NCI-H2029 (cell line): ENCODE measurements around the gene ADAMTS18.

Source experiments
- DNase-seq: peaks from one replicate; lab custom pipeline; 2025; lab: John Stamatoyannopoulos, UW

The ADAMTS18 gene

DNA sequence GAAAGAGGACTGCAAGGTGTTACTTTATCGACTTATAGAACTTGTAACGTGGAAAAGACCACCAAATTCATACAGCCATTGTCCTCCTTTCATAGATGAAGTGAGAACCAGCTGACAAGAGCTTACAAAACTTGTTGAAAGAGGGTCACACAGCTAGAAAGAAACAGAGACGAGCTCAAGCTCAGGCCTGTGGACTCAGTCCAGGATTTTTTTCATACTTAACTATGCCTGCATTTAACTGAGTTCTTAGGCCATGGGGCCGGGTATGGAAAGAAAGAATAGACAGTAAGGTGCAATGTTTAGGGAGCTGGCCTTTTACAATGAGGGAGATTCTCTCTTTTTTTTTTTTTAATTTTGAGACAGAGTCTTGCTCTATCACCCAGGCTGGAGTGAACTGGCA is 106.1 kb downstream of the ADAMTS18 start:
- no peak for DNase-seq

DNA sequence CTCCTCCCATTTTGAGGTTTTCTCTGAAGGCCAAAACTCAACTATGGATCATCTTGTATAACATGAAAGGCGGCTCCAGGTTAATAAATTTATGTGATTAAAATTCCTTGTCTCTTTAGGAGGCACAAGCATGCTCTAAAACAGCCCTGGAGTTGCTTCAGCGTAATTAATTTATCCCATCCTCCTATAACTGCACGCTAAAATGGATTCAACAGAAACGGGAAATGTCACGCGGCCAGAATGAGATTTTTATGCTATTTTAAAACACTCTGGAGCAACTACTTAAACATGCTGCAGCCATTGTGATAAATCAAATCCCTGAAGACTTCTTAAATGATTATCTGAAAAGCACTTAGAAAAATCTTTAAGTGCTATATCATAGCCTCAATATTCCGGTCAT is 106.6 kb downstream of the ADAMTS18 start:
- no peak for DNase-seq

DNA sequence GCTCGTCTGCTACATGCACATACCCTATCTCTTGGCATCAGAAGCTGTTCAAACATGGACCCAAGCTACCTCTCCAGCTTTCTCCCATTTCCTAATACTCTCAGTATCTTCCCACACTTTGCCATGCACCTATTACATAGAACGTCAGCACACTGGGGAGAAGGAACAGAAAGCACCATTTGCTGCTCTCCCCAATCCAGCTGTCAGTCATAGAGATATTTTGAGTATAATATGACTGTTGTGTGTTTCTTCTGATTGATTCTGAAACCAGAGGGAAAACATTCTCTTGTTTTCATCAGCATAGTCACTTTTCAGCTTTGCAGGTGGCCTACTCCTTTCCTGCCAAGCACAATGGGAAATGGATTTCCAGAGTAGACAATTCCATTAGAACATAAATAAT is 107.1 kb downstream of the ADAMTS18 start:
- DNase-seq, result no peak

DNA sequence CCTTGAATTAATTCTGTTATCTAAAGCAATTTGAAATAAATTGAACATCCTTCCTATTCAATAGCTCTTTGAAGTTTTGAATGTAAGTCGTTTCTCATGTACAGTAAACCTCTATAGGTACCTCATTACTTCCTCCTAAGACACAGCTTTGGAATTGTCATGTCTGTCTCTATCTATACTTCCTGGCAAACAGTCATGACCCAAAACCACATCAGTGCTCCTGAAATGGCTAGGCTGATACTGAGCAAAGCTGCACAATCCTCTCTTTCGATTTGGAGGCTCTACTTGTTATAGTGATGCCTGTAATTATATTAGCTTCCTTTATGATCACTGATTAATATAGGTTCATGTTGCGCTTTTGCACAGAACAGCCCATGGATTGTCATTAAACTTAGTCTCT is 110.1 kb downstream of the ADAMTS18 start:
- no peak for DNase-seq

DNA sequence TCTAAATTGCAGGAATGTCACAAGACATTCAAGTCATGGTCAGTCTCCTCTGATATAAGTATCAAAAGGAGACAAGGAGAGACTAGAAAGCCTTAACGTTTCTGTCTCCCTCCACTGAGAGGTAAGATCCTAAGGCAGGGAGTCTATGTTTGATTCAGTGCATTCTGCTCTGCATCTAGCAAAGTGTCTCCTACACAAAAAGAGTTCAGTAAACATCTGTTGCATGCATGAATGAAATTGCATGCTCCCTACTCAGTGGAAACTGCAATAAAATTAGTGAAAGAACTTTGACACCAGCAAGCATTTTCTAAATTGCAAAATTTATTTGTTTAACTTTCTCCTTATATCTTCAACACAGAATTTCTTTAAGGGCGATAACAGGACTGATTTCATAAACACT is 111.1 kb downstream of the ADAMTS18 start:
- DNase-seq, result no peak

DNA sequence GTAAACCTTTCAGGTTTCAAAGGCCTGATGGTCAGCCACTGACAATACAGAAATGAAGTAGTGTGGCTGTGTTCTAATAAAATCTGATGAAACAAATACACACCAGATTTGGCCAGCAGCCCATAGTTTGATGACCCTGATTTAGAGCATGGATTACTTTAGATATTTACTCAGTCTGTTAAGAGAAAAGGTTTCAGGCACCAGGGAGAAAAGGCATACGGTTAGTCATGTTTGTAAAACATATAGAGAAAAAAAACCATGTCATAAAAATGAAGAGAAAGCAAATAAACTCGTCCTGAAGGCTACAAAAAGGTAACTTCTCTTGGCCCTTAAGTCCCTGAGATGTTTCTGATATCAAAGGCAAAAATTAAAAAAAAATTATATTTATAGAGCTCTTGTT is 112.1 kb downstream of the ADAMTS18 start:
- DNase-seq, result peak; percentile 11

DNA sequence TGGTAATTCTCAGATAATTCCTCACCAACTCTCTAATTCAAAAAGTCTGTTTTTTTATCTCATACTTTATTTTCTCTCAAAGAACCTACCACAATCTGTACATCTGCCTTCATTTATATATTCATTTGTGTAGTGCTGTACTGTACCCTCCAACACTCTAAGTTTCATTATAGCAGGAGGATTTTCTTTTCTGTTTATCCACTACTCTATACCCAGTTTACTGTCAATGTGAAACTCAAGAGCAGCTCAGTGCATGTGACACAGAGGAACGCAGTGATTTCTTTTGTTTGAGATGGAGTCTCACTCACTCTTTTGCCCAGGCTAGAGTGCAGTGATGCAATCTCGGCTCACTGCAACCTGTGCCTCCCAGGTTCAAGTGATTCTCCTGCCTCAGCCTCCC is 117.8 kb downstream of the ADAMTS18 start:
- DNase-seq, result no peak

DNA sequence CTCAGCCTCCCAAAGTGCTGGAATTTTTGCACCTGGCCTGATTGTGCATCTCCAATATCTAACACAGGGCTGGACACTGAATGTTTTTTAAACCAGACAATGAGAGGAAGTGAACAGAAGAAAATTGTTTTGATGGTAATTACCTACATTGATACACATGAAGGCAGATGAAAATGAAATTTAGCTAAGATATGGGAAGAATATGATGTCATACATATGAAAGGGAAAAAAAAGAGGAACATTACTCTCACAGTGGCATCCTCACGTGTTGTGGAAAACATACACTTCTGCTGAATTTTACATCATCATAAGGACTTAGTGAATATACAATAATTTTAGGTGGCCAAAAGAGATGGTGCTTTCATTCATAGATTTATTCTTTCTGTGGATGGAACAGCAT is 124.0 kb downstream of the ADAMTS18 start:
- no peak for DNase-seq

DNA sequence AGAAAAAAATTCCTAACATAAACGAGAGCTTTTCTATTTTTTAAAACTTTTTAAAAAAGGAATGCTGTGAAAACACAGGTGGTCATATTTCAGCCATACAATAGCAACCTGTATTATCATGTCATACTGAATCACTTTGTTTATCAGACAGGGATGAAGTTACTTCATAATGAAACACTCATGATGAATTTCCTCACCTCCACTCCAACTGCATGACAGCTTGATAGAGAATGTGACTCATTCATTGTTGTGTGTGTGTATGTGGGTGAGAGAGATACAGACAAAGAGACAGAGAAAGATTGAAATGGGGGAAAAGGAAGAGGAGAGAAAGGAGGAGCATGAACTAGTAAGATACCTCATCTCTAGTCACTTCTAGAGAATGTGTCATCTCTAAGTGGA is 126.7 kb downstream of the ADAMTS18 start:
- peak; percentile 13 for DNase-seq

DNA sequence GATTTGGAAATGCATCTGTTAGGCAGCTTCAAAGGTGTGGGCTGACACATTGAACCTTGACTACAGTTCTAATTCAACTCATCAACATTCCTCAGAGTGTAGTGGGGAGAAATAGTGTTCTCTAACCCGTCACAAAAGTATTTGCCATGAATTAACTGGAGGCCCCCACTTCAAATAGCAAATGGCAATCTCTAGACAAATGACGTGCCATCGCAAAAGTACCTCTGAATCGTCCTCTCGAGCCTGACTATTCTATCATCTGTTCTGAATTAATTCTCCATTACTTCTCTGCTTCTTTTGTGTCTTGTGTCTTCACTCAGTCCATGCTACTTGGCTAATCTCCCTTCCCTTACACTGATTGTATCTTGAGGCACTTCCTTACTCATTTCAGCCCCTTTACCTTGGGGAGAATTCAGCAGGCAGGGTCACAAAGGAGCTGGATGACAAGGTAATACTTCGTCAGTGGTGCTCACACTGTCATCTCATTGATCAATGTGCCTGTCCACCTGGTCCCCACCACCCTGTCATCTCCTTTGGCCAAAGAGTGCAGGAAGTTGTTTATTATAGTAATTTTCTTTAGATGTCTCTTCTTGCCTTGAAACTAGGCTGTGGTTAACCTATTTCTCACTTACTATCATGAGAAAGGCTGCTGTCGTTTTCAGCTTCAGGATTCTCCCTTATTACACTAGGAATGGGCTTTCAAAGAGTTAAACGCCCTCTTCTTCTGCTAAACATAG is 127.2 kb downstream of the ADAMTS18 start:
- no peak for DNase-seq

DNA sequence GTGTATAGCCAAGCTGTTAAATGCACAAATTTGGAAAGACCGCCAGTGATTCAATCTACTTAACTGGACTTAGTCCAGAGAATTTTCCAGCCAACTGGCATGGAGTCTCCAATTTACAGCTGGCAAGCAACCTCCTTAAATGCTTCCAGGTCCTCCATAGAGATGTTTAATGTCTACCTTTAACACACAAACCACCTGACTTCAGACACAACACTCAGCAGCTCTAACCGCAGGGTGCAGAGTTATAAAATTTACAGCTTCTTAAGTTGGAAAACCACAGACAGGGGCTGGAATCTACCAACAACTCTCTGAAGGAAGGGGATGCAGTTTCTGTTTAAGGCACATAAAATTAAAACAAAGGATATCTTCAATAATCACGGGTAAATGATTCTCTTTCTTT is 128.8 kb downstream of the ADAMTS18 start:
- DNase-seq, result no peak

DNA sequence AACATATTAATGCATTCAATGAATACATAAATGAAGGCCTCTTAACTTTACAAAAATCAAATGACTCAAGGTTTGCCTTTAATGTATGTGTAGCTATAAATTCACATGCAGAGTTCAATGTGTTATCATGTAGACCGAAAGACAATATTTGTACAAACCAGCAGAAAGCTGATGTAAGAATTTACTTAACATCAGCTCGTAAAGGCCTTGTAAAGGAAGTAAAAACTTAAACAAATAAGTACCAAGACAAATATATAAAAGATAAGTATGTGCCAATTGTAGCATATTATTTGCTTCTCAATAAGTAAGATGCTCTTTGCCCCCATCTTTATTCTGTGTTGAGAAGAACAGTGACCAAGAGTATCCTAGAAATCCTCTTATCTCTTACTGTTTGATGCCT is 130.0 kb downstream of the ADAMTS18 start:
- DNase-seq, result no peak

DNA sequence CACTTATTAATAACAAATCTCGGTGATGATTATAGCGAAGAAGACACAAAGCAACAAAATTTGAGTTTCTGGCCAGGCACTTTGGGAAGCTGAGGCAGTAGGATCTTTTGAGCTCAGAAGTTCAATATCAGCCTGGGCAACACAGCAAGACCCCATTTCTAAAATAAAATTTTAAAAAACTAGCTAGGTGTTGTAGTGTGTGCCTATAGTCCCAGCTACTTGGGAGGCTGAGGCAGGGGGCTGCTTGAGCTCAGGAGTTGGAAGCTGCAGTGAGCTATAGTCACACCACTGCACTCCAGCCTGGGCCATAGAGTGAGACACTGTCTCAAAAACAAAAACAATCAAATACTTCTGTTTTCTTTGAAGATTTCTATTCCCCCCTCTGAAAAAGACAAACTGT is 130.7 kb downstream of the ADAMTS18 start:
- DNase-seq, result no peak

DNA sequence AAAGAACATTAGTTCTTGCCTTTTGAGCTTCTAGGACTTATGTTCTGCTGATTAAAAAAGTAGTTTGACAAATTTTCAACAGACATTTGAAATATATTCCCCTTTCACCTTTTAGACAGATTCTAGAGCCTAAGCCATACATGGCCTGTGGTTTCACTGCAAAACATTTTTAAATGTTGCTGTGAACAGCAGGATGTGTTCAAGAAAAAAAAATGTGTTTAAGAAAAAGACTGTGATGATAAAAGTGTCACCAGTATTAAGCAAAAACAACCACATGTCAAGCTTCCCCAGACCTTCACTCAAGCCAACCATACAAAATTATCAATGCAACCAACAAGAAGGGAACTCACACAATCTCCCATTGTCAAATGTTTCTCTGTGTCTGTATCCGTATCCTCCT is 132.2 kb downstream of the ADAMTS18 start:
- DNase-seq, result no peak

DNA sequence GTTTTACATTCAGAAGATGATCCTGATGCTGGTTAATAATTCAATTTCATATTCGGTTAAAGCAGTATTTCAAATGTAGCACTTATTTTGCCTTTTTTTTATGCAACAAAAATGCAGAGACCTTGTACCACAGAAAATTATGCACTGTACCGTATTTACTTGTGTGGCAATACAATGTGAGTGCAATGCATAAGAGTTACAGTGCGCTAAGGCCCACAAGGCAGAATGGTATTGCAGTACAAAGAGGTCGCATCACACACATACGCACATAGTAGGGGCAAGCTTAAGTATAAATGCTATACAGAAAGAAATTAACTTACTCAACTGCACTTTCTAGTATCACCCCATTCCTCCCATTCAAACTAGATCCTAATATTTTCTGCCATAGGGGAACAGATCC is 132.6 kb downstream of the ADAMTS18 start:
- no peak for DNase-seq

DNA sequence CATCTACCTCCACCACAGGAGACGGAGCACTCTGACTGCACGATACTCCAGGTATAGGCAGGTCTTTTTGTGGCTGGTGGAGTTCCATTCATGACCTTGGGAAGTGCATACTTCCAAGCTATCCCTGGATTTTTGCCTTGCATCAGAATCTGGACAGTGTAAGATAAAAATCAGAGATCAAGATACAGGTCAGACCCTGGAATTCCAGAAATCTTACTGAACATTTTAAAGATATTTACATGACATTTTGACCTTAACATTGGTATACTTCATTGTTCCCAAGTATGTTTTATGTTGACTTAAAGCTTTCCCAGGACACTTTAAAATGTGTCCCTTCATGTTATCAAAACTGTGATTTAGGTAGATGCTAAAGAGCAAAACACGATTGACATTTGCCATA is 134.6 kb downstream of the ADAMTS18 start:
- DNase-seq, result no peak

DNA sequence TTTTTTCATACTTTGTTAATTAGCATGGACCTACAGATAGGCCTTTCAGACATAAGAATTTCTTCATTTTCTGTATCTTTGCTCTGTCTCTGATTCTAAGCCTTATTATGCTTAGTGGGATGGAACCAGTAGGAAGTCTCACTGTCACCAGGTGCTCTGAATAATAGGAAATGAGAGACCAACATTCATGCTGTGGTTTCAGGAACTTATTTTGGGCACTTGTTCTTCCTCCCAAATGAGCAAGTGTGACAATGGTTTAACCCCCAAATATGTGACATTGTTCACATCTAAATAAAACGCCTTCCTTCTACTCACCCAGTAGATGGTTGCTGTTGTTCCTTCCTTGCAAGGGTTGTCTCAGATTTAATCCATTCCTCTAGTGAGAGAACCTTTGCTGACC is 135.4 kb downstream of the ADAMTS18 start:
- DNase-seq, result no peak

DNA sequence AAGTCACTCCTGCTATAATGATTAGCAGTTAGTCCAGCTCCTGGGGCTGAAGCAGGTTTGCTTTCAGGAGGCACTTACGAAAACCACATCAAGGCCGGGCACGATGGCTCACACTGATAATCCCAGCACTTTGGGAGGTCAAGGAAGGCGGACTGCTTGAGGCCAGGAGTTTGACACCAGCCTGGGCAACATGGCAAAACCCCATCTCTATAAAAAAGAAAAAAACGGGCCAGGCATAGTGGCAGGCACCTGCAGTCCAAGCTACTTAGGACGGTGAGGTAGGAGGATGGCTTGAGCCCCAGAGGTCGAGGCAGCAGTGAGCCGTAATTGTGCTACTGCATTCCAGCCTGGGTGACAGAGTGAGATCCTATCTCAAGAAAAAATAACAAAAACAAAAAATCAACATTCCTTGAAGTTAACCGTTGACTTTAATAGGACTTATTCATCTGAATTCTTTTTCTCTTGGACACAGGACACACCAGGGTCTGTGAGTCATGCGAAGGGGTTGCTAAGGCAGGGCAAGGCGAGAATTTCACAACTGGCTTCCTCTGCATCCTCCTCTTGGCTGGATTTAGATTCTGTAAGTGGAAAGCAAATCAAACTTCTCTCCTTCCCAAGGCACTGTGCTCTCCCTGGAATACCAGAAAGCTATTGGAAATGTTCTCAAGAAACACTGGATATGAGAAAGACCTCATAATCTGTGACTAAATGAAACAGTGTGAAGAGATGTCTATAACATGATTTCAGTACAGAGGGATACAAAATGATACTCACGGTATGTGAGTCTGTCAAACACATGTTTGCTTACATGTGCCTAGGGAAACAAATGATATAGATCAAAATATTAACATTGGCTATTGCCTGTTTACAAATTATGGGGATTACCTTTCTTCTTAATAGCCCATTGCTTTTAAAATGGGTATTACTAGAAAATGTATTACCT is 136.1 kb downstream of the ADAMTS18 start:
- no peak for DNase-seq

DNA sequence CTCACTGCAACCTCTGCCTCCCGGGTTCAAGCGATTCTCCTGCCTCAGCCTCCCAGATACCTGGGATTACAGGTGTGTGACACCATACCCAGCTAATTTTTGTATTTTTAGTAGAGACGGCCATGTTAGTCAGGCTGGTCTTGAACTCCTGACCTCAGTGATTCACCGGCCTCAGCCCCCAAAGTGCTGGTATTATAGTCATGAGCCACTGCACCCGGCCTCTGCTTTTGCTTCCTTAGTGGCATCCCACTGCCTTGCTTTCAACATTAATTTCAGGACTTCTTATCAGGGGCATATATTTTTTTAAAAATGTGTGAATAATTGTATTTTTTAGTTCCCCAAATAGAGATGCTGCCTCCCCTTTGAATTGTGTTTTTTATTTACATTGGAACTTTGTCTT is 136.8 kb downstream of the ADAMTS18 start:
- DNase-seq, result no peak

DNA sequence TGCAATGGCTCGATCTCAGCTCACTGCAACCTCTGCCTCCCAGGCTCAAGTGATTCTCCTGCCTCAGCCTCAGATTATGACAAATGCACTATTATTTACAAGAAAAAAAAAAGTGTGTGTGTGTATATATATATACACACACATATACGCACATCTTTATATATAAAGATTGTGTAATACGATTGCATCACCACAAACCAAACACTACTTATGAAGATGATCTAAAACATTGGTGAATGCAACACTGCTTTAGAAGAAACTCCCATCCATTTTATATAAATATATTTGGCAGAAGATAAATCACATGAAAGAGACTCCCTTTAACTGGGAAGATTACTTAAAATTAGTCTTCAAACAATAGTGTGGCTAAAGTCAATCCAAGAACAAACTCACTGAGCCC is 138.9 kb downstream of the ADAMTS18 start:
- no peak for DNase-seq

DNA sequence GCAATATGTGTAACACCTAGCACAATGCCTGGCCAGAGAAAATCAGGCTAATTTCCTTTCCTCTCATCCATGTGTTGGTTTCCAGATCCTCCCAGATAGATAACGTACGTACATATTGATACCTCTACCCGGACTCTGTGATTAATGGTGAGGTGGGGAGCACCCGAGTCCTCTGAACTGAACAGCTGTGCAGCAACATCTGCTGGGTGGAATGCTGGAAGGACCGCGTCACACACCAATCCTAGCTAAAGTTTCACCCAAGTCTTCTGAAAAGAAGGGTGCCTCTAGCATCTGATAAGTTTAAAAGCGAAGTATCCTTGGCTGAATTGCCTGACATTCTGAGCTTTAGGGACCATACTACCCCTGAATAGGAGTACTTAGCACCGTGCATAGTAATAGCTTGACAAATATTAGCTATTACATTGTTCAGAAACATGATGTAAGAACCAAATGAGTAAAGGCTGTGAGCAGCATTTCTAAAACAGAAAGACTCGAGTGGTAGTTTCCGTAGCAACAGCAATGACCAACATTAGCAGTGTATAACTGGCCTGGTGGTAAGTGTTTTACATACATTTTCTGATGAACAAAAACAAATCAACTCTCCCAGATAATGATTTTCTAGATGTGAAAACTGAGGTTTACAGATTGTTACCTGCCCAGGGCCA is 144.3 kb downstream of the ADAMTS18 start:
- peak; percentile 86 for DNase-seq

DNA sequence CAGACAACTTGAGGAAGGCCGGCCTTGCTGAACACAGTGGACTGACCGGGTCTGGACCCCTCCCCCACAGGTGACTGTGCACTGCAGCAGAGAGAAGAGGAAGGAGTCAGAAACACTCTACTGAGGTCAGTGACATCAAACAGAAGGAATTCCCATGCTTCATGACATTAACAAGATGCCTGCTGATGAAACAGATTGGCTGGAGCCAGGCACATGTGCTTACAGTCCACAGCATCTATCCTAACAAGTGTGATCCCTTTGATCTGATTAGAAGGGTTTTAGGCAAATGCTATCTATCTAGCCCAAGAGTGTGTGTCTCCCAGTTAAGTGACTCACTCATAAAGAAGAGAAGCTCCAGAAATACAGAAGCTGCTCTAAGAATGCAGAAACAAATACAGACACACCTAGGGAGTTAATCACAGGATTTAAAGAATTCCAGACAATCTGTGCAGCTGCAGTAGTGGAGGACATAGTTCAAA is 145.5 kb downstream of the ADAMTS18 start:
- no peak for DNase-seq

DNA sequence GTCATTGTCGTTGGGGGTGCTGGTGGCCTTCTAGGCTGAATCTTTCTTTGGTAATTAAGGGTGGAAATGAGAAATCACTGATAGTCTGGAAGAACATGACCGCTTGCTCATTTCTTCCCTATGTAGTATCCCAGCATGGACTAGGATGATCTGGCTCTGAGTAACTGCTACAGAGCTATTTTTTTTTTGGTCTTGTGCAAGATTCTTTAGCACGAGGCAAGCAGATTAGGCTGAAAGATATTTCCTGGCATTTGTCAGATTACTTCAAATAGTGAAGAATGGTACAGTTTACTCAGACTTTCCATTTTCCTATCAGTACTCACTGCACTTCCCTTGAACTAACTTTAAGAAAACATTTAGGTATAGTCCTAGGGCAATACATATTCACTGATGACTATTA is 146.6 kb downstream of the ADAMTS18 start:
- DNase-seq, result no peak
